SK-N-SH (cell line): ENCODE results near the gene MARF1. TPM values are rescaled to one million over a fixed set of nuclear protein-coding genes. Genes with fewer than 3 reads are reported as not detected.

ENCODE experiments used
- CTCF ChIA-PET: fragments of 300-600, 350-600 bp; formaldehyde crosslinking; extraction: SDS; loops from one replicate; lab custom pipeline; 2021; lab: Yijun Ruan, JAX
- POLR2A ChIA-PET: fragments of 350-600 bp; sonication (Branson Sonifier 250); formaldehyde crosslinking; extraction: SDS; loops from one replicate; lab custom pipeline; 2020; ENCODE audit warnings: antibody characterized with exemption, inconsistent platforms; lab: Yijun Ruan, JAX
- DNase-seq: peaks from one replicate; pipeline ENCODE4 v3.0.0; 2012
- H2AFZ ChIP-seq: fragments of 200-600 bp; sonication (generic); 2 replicates; pipeline ENCODE4 v1.8.1; 2016; ENCODE audit warnings: antibody characterized with exemption, mild to moderate bottlenecking, low read depth
- H3F3A ChIP-seq: fragments of 200-600 bp; sonication (generic); replicated peaks from 2 replicates; pipeline ENCODE3; 2016; ENCODE audit warnings: antibody characterized with exemption, mild to moderate bottlenecking; ENCODE audit not compliant: insufficient read depth
- H3K27ac ChIP-seq, 2 experiments: fragments of 200-500 bp in 1 of 2; fragments of 200-600 bp in 1 of 2; sonication (Bioruptor generic) in 1 of 2; sonication (generic), shearing (Covaris generic) in 1 of 2; 2 replicates each; pipeline versions ENCODE4 v1.5.1 to v1.6.1; 2014 to 2016; ENCODE audit warnings: low read depth in 2 of 2, inconsistent platforms in 1 of 2, low read length in 1 of 2, mild to moderate bottlenecking in 1 of 2, mixed read lengths in 1 of 2
- H3K27me3 ChIP-seq: fragments of 200-600 bp; sonication (generic), shearing (Covaris generic); 2 replicates; pipeline ENCODE4 v1.6.1; 2016; ENCODE audit warnings: mixed run types; ENCODE audit not compliant: insufficient read depth
- H3K36me3 ChIP-seq, 2 experiments: fragments of 200-500 bp in 1 of 2; fragments of 200-600 bp in 1 of 2; sonication (Bioruptor generic) in 1 of 2; sonication (generic) in 1 of 2; replicated peaks in 1 of 2; 2 replicates each; pipeline versions ENCODE3 to v1.5.1; 2014 to 2016; ENCODE audit warnings: low read length in 1 of 2, mild to moderate bottlenecking in 1 of 2; ENCODE audit not compliant: insufficient read depth in 2 of 2, control insufficient read depth in 1 of 2
- H3K4me1 ChIP-seq, 2 experiments: fragments of 200-500 bp in 1 of 2; fragments of 200-600 bp in 1 of 2; sonication (Bioruptor generic) in 1 of 2; sonication (generic), shearing (Covaris generic) in 1 of 2; 2 replicates each; pipeline versions ENCODE4 v1.5.1 to v1.6.1; 2014 to 2016; ENCODE audit warnings: low read depth in 1 of 2, low read length in 1 of 2, mixed run types in 1 of 2; ENCODE audit not compliant: insufficient read depth in 2 of 2, control insufficient read depth in 1 of 2
- H3K4me2 ChIP-seq: fragments of 200-600 bp; sonication (generic), shearing (Covaris generic); 2 replicates; pipeline ENCODE4 v1.6.1; 2017; ENCODE audit warnings: mixed run types
- H3K4me3 ChIP-seq, 2 experiments: fragments of 200-500 bp in 1 of 2; fragments of 200-600 bp in 1 of 2; sonication (Bioruptor generic) in 1 of 2; sonication (generic), shearing (Covaris generic) in 1 of 2; 2 replicates each; pipeline versions ENCODE4 v1.5.1 to v1.8.1; 2014 to 2016; ENCODE audit warnings: low read depth in 2 of 2, inconsistent platforms in 1 of 2, low read length in 1 of 2, mild to moderate bottlenecking in 1 of 2, mixed read lengths in 1 of 2, moderate library complexity in 1 of 2
- H3K79me2 ChIP-seq: fragments of 200-600 bp; sonication (generic); 2 replicates; pipeline ENCODE4 v1.8.1; 2017; ENCODE audit warnings: mild to moderate bottlenecking; ENCODE audit not compliant: insufficient read depth
- H3K9ac ChIP-seq: fragments of 200-600 bp; sonication (generic); 2 replicates; pipeline ENCODE4 v1.6.1; 2017; ENCODE audit warnings: mixed run types
- H3K9me2 ChIP-seq: fragments of 200-600 bp; sonication (generic); 2 replicates; pipeline ENCODE4 v1.6.1; 2017; ENCODE audit warnings: mixed run types
- H3K9me3 ChIP-seq: fragments of 200-600 bp; sonication (generic); 2 replicates; pipeline ENCODE4 v1.6.1; 2017; ENCODE audit warnings: mixed run types, mild to moderate bottlenecking, moderate library complexity
- H4K20me1 ChIP-seq: fragments of 200-600 bp; sonication (generic); 2 replicates; pipeline ENCODE4 v1.6.1; 2017; ENCODE audit warnings: mild to moderate bottlenecking, mixed run types; ENCODE audit not compliant: insufficient read depth
- CHD2 ChIP-seq: fragments of 150-350 bp; IDR thresholded peaks from 2 replicates; pipeline ENCODE4 v1.6.1; 2018; ENCODE audit warnings: low read length; ENCODE audit not compliant: partially characterized antibody
- CTCF ChIP-seq: fragments of 200-600 bp; sonication (generic); IDR thresholded peaks from 2 replicates; pipeline ENCODE4 v1.6.1; 2017; ENCODE audit warnings: antibody characterized with exemption, mild to moderate bottlenecking, moderate library complexity
- EP300 ChIP-seq, 2 experiments: IDR thresholded peaks; 2 replicates each; pipeline versions ENCODE4 v1.4.0 to v1.6.1; 2012; ENCODE audit warnings: borderline replicate concordance in 1 of 2, low read depth in 1 of 2, low read length in 1 of 2
- FOXJ3 ChIP-seq: sonication (generic); formaldehyde crosslinking; IDR thresholded peaks from 2 replicates; pipeline ENCODE4 v1.5.1; 2020; ENCODE audit warnings: mild to moderate bottlenecking, missing genetic modification reagents
- GABPA ChIP-seq: IDR thresholded peaks from 2 replicates; pipeline ENCODE4 v1.4.0; 2012; ENCODE audit warnings: low read depth, mild to moderate bottlenecking
- GATA2 ChIP-seq: sonication (generic); formaldehyde crosslinking; IDR thresholded peaks from 2 replicates; pipeline ENCODE4 v1.5.0; 2020; ENCODE audit warnings: mild to moderate bottlenecking, missing genetic modification reagents
- IRF3 ChIP-seq: fragments of 150-350 bp; IDR thresholded peaks from 2 replicates; pipeline ENCODE4 v1.6.1; 2016; ENCODE audit warnings: mild to moderate bottlenecking, low read depth, low read length
- JUND ChIP-seq: IDR thresholded peaks from 2 replicates; pipeline ENCODE4 v1.4.0; 2012
- MAX ChIP-seq: IDR thresholded peaks from 2 replicates; pipeline ENCODE4 v1.4.0; 2012; ENCODE audit warnings: low read depth
- MEF2A ChIP-seq: IDR thresholded peaks from 2 replicates; pipeline ENCODE4 v1.4.0; 2012; ENCODE audit warnings: low read depth, borderline replicate concordance
- MXI1 ChIP-seq: IDR thresholded peaks from 2 replicates; pipeline ENCODE4 v1.6.1; 2012; ENCODE audit warnings: mild to moderate bottlenecking, low read depth, low read length, improper control_type of control experiment
- NRF1 ChIP-seq: IDR thresholded peaks from 2 replicates; pipeline ENCODE4 v1.6.1; 2012; ENCODE audit warnings: low read depth, mild to moderate bottlenecking, low read length
- RCOR1 ChIP-seq: fragments of 150-350 bp; IDR thresholded peaks from 2 replicates; pipeline ENCODE4 v1.6.1; 2017; ENCODE audit warnings: antibody characterized with exemption, low read length
- RFX5 ChIP-seq: IDR thresholded peaks from 2 replicates; pipeline ENCODE4 v1.6.1; 2012; ENCODE audit warnings: mild to moderate bottlenecking, improper control_type of control experiment, low read length
- RXRA ChIP-seq: IDR thresholded peaks from 2 replicates; pipeline ENCODE4 v1.4.0; 2012; ENCODE audit warnings: low read depth, mild to moderate bottlenecking, borderline replicate concordance
- SIN3A ChIP-seq: IDR thresholded peaks from 2 replicates; pipeline ENCODE4 v1.6.1; 2012; ENCODE audit warnings: low read depth, mild to moderate bottlenecking, low read length, moderate library complexity, borderline replicate concordance
- SMC3 ChIP-seq: IDR thresholded peaks from 2 replicates; pipeline ENCODE4 v1.6.1; 2012; ENCODE audit warnings: low read depth, low read length, improper control_type of control experiment
- TAF1 ChIP-seq: IDR thresholded peaks from 2 replicates; pipeline ENCODE4 v1.6.1; 2012; ENCODE audit warnings: low read depth, mild to moderate bottlenecking, low read length, moderate library complexity, borderline replicate concordance
- YY1 ChIP-seq: IDR thresholded peaks from 2 replicates; pipeline ENCODE4 v1.4.0; 2012; ENCODE audit warnings: low read depth, mild to moderate bottlenecking
- WGBS: methylation state at CpG from one replicate; pipeline ENCODE4 v1.1.6; 2017; ENCODE audit warnings: low lambda C conversion rate; 5-methylcytosine and 5-hydroxymethylcytosine counted together
- polyA plus RNA-seq, 3 experiments: library from polyadenylated mRNA; depleted of rRNA; stranded (reverse); fragments of >200 nt; gene quantifications; 2 replicates each; pipeline ENCODE4 v1.2.3, GENCODE V29; 2012
- TF ChIP-seq, protein P1 (sequence below): IDR thresholded peaks from 2 replicates; pipeline ENCODE4; 2012
- TF ChIP-seq, protein P2 (sequence below): fragments of 150-350 bp; IDR thresholded peaks from 2 replicates; pipeline ENCODE4 v1.6.1; 2017; ENCODE audit warnings: antibody characterized with exemption, low read length, low read depth, borderline replicate concordance

MARF1 gene
- polyA plus RNA-seq, 1 of the 3 experiments (the other 2 are of a cell fraction), result 10.3 TPM

GRCh38 chr16:15611610-15612009, 31.3 kb downstream of the MARF1 start:
- Histone ChIP-seq H4K20me1 (no peaks in the 10 kb centered on the region), H3K9me3 (no peaks in the 10 kb centered on the region), H3K27me3 (no peaks in the 10 kb centered on the region), H3K9ac (no peak overlapping the region), H3K4me1 (no peaks in the 10 kb centered on the region), H3K79me2 (no peaks in the 10 kb centered on the region), H3K27ac (no peak overlapping the region), H3K9me2 (no peaks in the 10 kb centered on the region), H3F3A (no peaks in the 10 kb centered on the region), H2AFZ (no peak overlapping the region)
- 88% methylated on average over 7 of the region's 7 CpGs for WGBS
- CTCF ChIA-PET, result no interaction called here
- DNase-seq, result no peak
- POLR2A ChIA-PET, result no interaction called here
- TF ChIP-seq RCOR1 (no peak), SIN3A (no peak), GABPA (no peak), MXI1 (no peak), FOXJ3 (no peak), RXRA (no peak), TAF1 (no peak), MAX (no peak), YY1 (no peak), EP300 (IDR thresholded peaks at IDR 0.05; ENCODE audit: borderline replicate concordance in 1 of 2, low read depth in 1 of 2, low read length in 1 of 2) (no peak), GATA2 (CRISPR knock-in tag) (no peak)
- TF ChIP-seq, protein P1, sequence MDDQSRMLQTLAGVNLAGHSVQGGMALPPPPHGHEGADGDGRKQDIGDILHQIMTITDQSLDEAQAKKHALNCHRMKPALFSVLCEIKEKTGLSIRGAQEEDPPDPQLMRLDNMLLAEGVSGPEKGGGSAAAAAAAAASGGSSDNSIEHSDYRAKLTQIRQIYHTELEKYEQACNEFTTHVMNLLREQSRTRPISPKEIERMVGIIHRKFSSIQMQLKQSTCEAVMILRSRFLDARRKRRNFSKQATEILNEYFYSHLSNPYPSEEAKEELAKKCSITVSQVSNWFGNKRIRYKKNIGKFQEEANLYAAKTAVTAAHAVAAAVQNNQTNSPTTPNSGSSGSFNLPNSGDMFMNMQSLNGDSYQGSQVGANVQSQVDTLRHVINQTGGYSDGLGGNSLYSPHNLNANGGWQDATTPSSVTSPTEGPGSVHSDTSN, result no peak
- TF ChIP-seq, all 33 proteins: peak for 0
- Histone ChIP-seq H3K36me3 (peaks cover 56 to 67% of the 10 kb centered on the region in 2 experiments), H3K4me3 (no peak overlapping the region), H3K4me2 (no peak overlapping the region)

GRCh38 chr16:15610369-15610871, 32.5 kb downstream of the MARF1 start:
- no peaks in the 10 kb centered on the region for H3K9me2 ChIP-seq
- H3K36me3 ChIP-seq, result peaks cover 49 to 66% of the 10 kb centered on the region in 2 experiments
- H4K20me1 ChIP-seq, result no peaks in the 10 kb centered on the region; the same call in 1 of the 2 replicates
- DNase-seq, result no peak
- WGBS, result 90% methylated on average over 10 of the region's 10 CpGs
- no peak overlapping the region for H2AFZ ChIP-seq
- POLR2A ChIA-PET, result no interaction called here
- TF ChIP-seq RXRA, result no peak
- TF ChIP-seq MEF2A, result no peak
- TF ChIP-seq, protein P2, sequence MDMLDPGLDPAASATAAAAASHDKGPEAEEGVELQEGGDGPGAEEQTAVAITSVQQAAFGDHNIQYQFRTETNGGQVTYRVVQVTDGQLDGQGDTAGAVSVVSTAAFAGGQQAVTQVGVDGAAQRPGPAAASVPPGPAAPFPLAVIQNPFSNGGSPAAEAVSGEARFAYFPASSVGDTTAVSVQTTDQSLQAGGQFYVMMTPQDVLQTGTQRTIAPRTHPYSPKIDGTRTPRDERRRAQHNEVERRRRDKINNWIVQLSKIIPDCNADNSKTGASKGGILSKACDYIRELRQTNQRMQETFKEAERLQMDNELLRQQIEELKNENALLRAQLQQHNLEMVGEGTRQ, result no peak
- TF ChIP-seq EP300 (IDR thresholded peaks at IDR 0.05; ENCODE audit: borderline replicate concordance in 1 of 2, low read depth in 1 of 2, low read length in 1 of 2), result no peak
- no peak for TF ChIP-seq JUND
- no peak for TF ChIP-seq NRF1
- no peak for TF ChIP-seq SMC3
- TF ChIP-seq CHD2, result no peak
- TF ChIP-seq GATA2 (CRISPR knock-in tag), result no peak
- TF ChIP-seq RFX5, result no peak
- no peak for TF ChIP-seq IRF3
- no peak for TF ChIP-seq FOXJ3
- TF ChIP-seq GABPA, result no peak
- TF ChIP-seq CTCF, result no peak
- TF ChIP-seq, all 33 proteins: peak for 0
- Histone ChIP-seq H3K9ac (no peak overlapping the region), H3K27me3 (no peaks in the 10 kb centered on the region), H3F3A (no peaks in the 10 kb centered on the region), H3K4me3 (no peak overlapping the region), H3K79me2 (no peaks in the 10 kb centered on the region), H3K9me3 (no peaks in the 10 kb centered on the region), H3K4me1 (no peaks in the 10 kb centered on the region), H3K27ac (no peak overlapping the region), H3K4me2 (no peak overlapping the region)
- CTCF ChIA-PET, result no interaction called here
